ENCODE data around the gene INSR. TPM values are rescaled to one million over a fixed set of nuclear protein-coding genes. Genes with fewer than 3 reads are reported as not detected.

The INSR gene
- total RNA-seq, 2 experiments from 2014 or later, result 0.87 to 1.0 TPM

DNA sequence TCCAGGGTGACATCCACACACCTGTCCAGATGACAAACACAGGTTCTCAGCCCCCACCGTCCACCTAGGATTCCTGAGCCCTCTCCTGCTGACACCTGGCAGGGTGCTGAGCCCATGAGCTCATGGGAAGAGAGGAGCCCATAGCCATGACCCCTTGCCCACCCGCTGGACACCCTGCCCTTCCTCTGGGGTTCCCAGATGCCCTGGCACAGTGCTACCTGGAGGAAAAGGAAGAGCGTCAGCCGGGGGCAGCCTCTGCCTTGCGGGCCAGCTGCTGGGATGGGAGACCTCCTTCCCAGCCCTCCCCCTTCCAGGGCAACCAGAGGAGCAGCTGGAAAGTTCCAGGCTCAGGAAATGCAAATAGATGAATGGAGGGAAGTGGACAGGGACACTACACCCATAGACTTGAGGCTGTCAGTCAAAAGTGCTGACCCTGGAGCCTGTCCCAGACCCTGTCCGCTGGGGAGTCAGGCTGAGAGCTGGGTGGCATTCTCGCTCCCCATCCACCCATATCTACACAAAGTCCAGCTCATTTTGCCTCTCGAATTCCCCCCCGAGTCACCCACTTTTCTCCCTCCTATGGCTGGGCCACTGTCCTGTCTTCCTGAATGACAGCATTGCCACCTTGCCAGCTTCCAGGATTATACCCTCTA is 42.2 kb upstream of the INSR start:
- Mint-ChIP-seq H3K27me3 (no peaks in the 10 kb centered on the region), H3K36me3 (ENCODE audit: low read depth) (no peaks in the 10 kb centered on the region), H3K4me1 (ENCODE audit: low read depth) (peaks cover 21% of the 10 kb centered on the region), H3K27ac (no peak overlapping the region), H3K9me3 (no peaks in the 10 kb centered on the region), H3K4me3 (no peak overlapping the region)
- ChIA-PET POLR2A (interaction anchor here (0.6 kb wide), 1 partner anchor 38 kb away, joined by 3 read pairs; no protein-coding TSS in a partner anchor), CTCF (interaction anchor here (1.1 to 3.9 kb wide), 5 partner anchors 10 to 255 kb away, joined by 3 to 19 read pairs (median 7); no protein-coding TSS in a partner anchor)
- ATAC-seq, result no peak
- TF ChIP-seq, protein P1, sequence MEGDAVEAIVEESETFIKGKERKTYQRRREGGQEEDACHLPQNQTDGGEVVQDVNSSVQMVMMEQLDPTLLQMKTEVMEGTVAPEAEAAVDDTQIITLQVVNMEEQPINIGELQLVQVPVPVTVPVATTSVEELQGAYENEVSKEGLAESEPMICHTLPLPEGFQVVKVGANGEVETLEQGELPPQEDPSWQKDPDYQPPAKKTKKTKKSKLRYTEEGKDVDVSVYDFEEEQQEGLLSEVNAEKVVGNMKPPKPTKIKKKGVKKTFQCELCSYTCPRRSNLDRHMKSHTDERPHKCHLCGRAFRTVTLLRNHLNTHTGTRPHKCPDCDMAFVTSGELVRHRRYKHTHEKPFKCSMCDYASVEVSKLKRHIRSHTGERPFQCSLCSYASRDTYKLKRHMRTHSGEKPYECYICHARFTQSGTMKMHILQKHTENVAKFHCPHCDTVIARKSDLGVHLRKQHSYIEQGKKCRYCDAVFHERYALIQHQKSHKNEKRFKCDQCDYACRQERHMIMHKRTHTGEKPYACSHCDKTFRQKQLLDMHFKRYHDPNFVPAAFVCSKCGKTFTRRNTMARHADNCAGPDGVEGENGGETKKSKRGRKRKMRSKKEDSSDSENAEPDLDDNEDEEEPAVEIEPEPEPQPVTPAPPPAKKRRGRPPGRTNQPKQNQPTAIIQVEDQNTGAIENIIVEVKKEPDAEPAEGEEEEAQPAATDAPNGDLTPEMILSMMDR (IDR thresholded peaks at IDR 0.05), result no peak
- no peak for DNase-seq
- intact Hi-C loops (cut with micrococcal nuclease), result no loop called here

GRCh38 chr19:7333198-7334118 is 39.2 kb upstream of the INSR start:
- ATAC-seq (no peak), DNase-seq (no peak)
- Mint-ChIP-seq H3K27me3 (no peaks in the 10 kb centered on the region), H3K27ac (no peak overlapping the region), H3K4me1 (ENCODE audit: low read depth) (peaks cover 13% of the 10 kb centered on the region), H3K9me3 (no peaks in the 10 kb centered on the region), H3K36me3 (ENCODE audit: low read depth) (no peaks in the 10 kb centered on the region), H3K4me3 (no peak overlapping the region)
- intact Hi-C loops (cut with micrococcal nuclease), result no loop called here
- ChIA-PET POLR2A (no interaction called here), CTCF (interaction anchor here (0.6 kb wide), 1 partner anchor 405 kb away, joined by 4 read pairs; no protein-coding TSS in a partner anchor)
- TF ChIP-seq, protein P1 (IDR thresholded peaks at IDR 0.05), result no peak

GRCh38 chr19:7331446-7331845 is 37.2 kb upstream of the INSR start:
- no peaks in the 10 kb centered on the region for H3K4me1 Mint-ChIP-seq (ENCODE audit: low read depth)
- H3K4me3 Mint-ChIP-seq, result no peak overlapping the region
- no peaks in the 10 kb centered on the region for H3K9me3 Mint-ChIP-seq
- no peaks in the 10 kb centered on the region for H3K27me3 Mint-ChIP-seq
- intact Hi-C loops (cut with micrococcal nuclease), result no loop called here
- CTCF ChIA-PET, result no interaction called here
- TF ChIP-seq, protein P1 (IDR thresholded peaks at IDR 0.05), result no peak
- DNase-seq (no peak), ATAC-seq (no peak)
- no peak overlapping the region for H3K27ac Mint-ChIP-seq
- H3K36me3 Mint-ChIP-seq (ENCODE audit: low read depth), result no peaks in the 10 kb centered on the region
- POLR2A ChIA-PET, result no interaction called here

- intact Hi-C loops (cut with micrococcal nuclease), result no loop called here
- no peak for ATAC-seq
- POLR2A ChIA-PET, result no interaction called here
- CTCF ChIA-PET, result interaction anchor here (1.1 to 2.3 kb wide), 3 partner anchors 13 to 59 kb away, joined by 4 to 10 read pairs (median 4); no protein-coding TSS in a partner anchor
- Mint-ChIP-seq H3K27ac (no peak overlapping the region), H3K27me3 (no peaks in the 10 kb centered on the region), H3K36me3 (ENCODE audit: low read depth) (no peaks in the 10 kb centered on the region), H3K9me3 (peaks cover 6% of the 10 kb centered on the region), H3K4me1 (ENCODE audit: low read depth) (no peaks in the 10 kb centered on the region), H3K4me3 (no peak overlapping the region)
- no peak for DNase-seq
- TF ChIP-seq, protein P1 (IDR thresholded peaks at IDR 0.05), result no peak
Measured at GRCh38 chr19:7328647-7329046, 34.4 kb upstream of the INSR start.

Measured in activated CD8-positive, alpha-beta T cell treated with anti-CD3 and anti-CD28 coated beads for 36 hours (primary cell).